Thyroid gland (tissue), 4 donors: ENCODE data around the gene TGM2.

Experiments used
- POLR2A ChIP-seq, 2 donors: fragments of 450-650 bp; IDR thresholded peaks; one replicate each; pipeline ENCODE4 v1.6.1; 2017; ENCODE audit warnings: antibody characterized with exemption in 2 of 2, mild to moderate bottlenecking in 2 of 2, moderate library complexity in 1 of 2
- TF ChIP-seq, protein P1 (sequence below), 6 experiments: fragments of 200-600 bp in 3 of 6; fragments of 450-650 bp in 3 of 6; sonication (generic) in 3 of 6; IDR thresholded peaks; one replicate each; pipeline ENCODE4 v1.5.1; 2016 to 2019; ENCODE audit warnings: antibody characterized with exemption in 6 of 6, mild to moderate bottlenecking in 2 of 6, inconsistent platforms in 1 of 6, moderate library complexity in 1 of 6

DNA sequence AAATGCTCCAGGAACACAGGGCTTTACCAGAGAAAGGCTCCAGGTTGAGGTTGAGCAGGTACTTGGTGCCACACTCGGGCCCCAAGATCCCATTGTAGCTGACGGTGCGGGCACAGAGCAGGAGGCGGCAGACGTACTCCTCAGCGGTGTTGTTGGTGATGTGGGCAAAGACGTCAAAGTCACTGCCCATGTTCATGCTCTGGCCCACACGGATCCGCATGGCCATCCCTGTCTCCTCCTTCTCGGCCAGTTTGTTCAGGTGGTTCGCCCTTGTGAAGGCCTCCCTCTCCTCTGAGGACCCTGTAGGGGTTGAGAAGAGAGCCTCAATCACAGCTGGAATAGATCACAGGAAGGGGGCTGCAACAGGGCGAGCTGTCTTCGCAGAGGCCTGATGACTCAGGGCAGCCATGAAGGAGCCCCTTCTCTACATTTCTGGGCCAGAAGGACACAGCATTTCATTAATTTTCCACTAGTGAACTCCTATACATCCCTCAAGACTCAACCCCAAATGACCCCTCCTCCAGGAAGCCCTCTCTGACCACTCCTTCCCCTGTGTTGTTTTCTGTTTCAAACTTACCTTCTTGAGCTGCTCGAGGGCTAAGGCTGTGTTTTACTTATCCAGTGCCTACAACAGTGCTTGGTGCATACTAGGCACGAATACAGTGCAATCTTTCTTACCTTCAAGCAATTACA is 26.8 kb downstream of the TGM2 start:
- no peak for TF ChIP-seq POLR2A (IDR thresholded peaks at IDR 0.05)
- TF ChIP-seq, protein P1, sequence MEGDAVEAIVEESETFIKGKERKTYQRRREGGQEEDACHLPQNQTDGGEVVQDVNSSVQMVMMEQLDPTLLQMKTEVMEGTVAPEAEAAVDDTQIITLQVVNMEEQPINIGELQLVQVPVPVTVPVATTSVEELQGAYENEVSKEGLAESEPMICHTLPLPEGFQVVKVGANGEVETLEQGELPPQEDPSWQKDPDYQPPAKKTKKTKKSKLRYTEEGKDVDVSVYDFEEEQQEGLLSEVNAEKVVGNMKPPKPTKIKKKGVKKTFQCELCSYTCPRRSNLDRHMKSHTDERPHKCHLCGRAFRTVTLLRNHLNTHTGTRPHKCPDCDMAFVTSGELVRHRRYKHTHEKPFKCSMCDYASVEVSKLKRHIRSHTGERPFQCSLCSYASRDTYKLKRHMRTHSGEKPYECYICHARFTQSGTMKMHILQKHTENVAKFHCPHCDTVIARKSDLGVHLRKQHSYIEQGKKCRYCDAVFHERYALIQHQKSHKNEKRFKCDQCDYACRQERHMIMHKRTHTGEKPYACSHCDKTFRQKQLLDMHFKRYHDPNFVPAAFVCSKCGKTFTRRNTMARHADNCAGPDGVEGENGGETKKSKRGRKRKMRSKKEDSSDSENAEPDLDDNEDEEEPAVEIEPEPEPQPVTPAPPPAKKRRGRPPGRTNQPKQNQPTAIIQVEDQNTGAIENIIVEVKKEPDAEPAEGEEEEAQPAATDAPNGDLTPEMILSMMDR (IDR thresholded peaks at IDR 0.05): no peak
